ENCODE results near the gene LAMC3.

The LAMC3 gene

GRCh38 chr9:131082774-131083512, 74.0 kb downstream of the LAMC3 start:
- Mint-ChIP-seq H3K9me3 (no peaks in the 10 kb centered on the region), H3K36me3 (no peaks in the 10 kb centered on the region), H3K27me3 (peaks cover 6% of the 10 kb centered on the region in 2 donors), H3K4me1 (no peaks in the 10 kb centered on the region), H3K4me3 (no peak overlapping the region), H3K27ac (no peak overlapping the region)
- ATAC-seq (replicated peaks): no peak
- no peak for DNase-seq

GRCh38 chr9:131084661-131085369, 75.8 kb downstream of the LAMC3 start:
- H3K27me3 Mint-ChIP-seq: peaks cover 6% of the 10 kb centered on the region in 2 donors
- H3K9me3 Mint-ChIP-seq: no peaks in the 10 kb centered on the region
- no peaks in the 10 kb centered on the region for H3K36me3 Mint-ChIP-seq
- no peak overlapping the region for H3K4me3 Mint-ChIP-seq
- H3K4me1 Mint-ChIP-seq: no peaks in the 10 kb centered on the region
- H3K27ac Mint-ChIP-seq: peak overlapping the region; percentile 43
- no peak for ATAC-seq (replicated peaks)
- no peak for DNase-seq

GRCh38 chr9:131085370-131086122, 76.6 kb downstream of the LAMC3 start:
- Mint-ChIP-seq H3K9me3 (no peaks in the 10 kb centered on the region), H3K27ac (no peak overlapping the region), H3K27me3 (peaks cover 6% of the 10 kb centered on the region in 2 donors), H3K36me3 (no peaks in the 10 kb centered on the region), H3K4me3 (no peak overlapping the region), H3K4me1 (no peaks in the 10 kb centered on the region)
- DNase-seq: no peak
- ATAC-seq (replicated peaks): no peak

GRCh38 chr9:131087354-131087893, 78.5 kb downstream of the LAMC3 start:
- H3K27ac Mint-ChIP-seq: no peak overlapping the region
- H3K9me3 Mint-ChIP-seq: no peaks in the 10 kb centered on the region
- DNase-seq (no peak), ATAC-seq (replicated peaks) (no peak)
- no peak overlapping the region for H3K4me3 Mint-ChIP-seq
- no peaks in the 10 kb centered on the region for H3K36me3 Mint-ChIP-seq
- H3K4me1 Mint-ChIP-seq: no peaks in the 10 kb centered on the region
- peaks cover 6% of the 10 kb centered on the region in 2 donors for H3K27me3 Mint-ChIP-seq

GRCh38 chr9:131090025-131090787, 81.2 kb downstream of the LAMC3 start:
- Mint-ChIP-seq H3K9me3 (no peaks in the 10 kb centered on the region), H3K4me3 (no peak overlapping the region), H3K27me3 (peaks cover 27 to 28% of the 10 kb centered on the region in 2 donors), H3K27ac (no peak overlapping the region), H3K4me1 (no peaks in the 10 kb centered on the region), H3K36me3 (no peaks in the 10 kb centered on the region)
- DNase-seq: no peak
- ATAC-seq (replicated peaks): no peak

- H3K27me3 Mint-ChIP-seq: peaks cover 32 to 35% of the 10 kb centered on the region in 2 donors
- H3K4me1 Mint-ChIP-seq: peaks cover 5 to 6% of the 10 kb centered on the region in 2 donors
- ATAC-seq (replicated peaks): no peak
- DNase-seq: no peak
- no peak overlapping the region for H3K4me3 Mint-ChIP-seq
- no peaks in the 10 kb centered on the region for H3K9me3 Mint-ChIP-seq
- H3K36me3 Mint-ChIP-seq: no peaks in the 10 kb centered on the region
- H3K27ac Mint-ChIP-seq: no peak overlapping the region
Measured at GRCh38 chr9:131091352-131091992, 82.5 kb downstream of the LAMC3 start.

- Mint-ChIP-seq H3K27me3 (peaks cover 33 to 39% of the 10 kb centered on the region in 2 donors), H3K27ac (no peak overlapping the region), H3K4me1 (peaks cover 5 to 10% of the 10 kb centered on the region in 2 donors), H3K9me3 (no peaks in the 10 kb centered on the region), H3K36me3 (no peaks in the 10 kb centered on the region), H3K4me3 (no peak overlapping the region)
- DNase-seq (no peak), ATAC-seq (replicated peaks) (no peak)
Measured at GRCh38 chr9:131092030-131092429, 83.1 kb downstream of the LAMC3 start.

GRCh38 chr9:131092548-131093440, 83.8 kb downstream of the LAMC3 start:
- ATAC-seq (replicated peaks): no peak
- Mint-ChIP-seq H3K27me3 (peaks cover 40 to 46% of the 10 kb centered on the region in 2 donors), H3K4me3 (no peak overlapping the region), H3K4me1 (peaks cover 5 to 16% of the 10 kb centered on the region in 2 donors), H3K36me3 (no peaks in the 10 kb centered on the region), H3K9me3 (no peaks in the 10 kb centered on the region), H3K27ac (no peak overlapping the region)
- DNase-seq: no peak

GRCh38 chr9:131094015-131094414, 85.0 kb downstream of the LAMC3 start:
- no peaks in the 10 kb centered on the region for H3K36me3 Mint-ChIP-seq
- H3K27ac Mint-ChIP-seq: no peak overlapping the region
- peaks cover 46 to 55% of the 10 kb centered on the region in 2 donors for H3K27me3 Mint-ChIP-seq
- H3K4me1 Mint-ChIP-seq: peaks cover 5 to 16% of the 10 kb centered on the region in 2 donors
- DNase-seq (no peak), ATAC-seq (replicated peaks) (no peak)
- no peaks in the 10 kb centered on the region for H3K9me3 Mint-ChIP-seq
- no peak overlapping the region for H3K4me3 Mint-ChIP-seq

- DNase-seq: no peak
- no peaks in the 10 kb centered on the region for H3K9me3 Mint-ChIP-seq
- H3K27ac Mint-ChIP-seq: no peak overlapping the region
- H3K27me3 Mint-ChIP-seq: peaks cover 46 to 59% of the 10 kb centered on the region in 2 donors
- H3K4me3 Mint-ChIP-seq: no peak overlapping the region
- H3K4me1 Mint-ChIP-seq: peaks cover 6 to 16% of the 10 kb centered on the region in 2 donors
- no peak for ATAC-seq (replicated peaks)
- H3K36me3 Mint-ChIP-seq: no peaks in the 10 kb centered on the region
Measured at GRCh38 chr9:131094622-131095021, 85.6 kb downstream of the LAMC3 start.

- ATAC-seq (replicated peaks) (no peak), DNase-seq (no peak)
- Mint-ChIP-seq H3K36me3 (no peaks in the 10 kb centered on the region), H3K27ac (peak overlapping the region; percentile 20), H3K9me3 (no peaks in the 10 kb centered on the region), H3K27me3 (peaks cover 46 to 67% of the 10 kb centered on the region in 2 donors), H3K4me3 (peak overlapping the region; percentile 59 to 67), H3K4me1 (peaks cover 6 to 16% of the 10 kb centered on the region in 2 donors)
Measured at GRCh38 chr9:131095666-131096268, 86.8 kb downstream of the LAMC3 start.
